ENCODE data around the gene OR51V1. TPM values are rescaled to one million over a fixed set of nuclear protein-coding genes. Genes with fewer than 3 reads are reported as not detected.

The OR51V1 gene
- total RNA-seq, 4 donors from 2014 or later = not detected

DNA sequence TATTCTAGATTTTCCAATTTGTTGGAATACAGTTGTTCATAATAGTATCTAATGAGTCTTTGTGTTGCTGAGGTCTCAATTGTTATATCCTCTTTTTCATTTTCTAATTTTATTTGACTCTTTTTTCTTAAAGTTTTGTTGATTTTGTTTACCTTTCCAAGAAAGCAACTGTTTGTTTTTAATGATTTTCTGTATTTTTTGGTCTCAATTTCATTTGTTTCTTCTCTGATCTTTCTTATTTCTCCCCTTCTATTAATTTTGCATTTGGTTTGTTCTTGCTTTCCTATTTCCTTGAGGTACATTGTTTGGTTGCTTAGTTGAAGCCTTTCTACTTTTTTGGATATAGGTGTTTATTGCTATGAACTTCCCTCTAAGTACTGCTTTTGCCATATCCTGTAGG lies 40.7 kb downstream of the OR51V1 start:
- H3K4me3 ChIP-seq (ENCODE audit: low read depth, poor library complexity, severe bottlenecking) = no peak overlapping the region
- no peak for TF ChIP-seq POLR2A (IDR thresholded peaks at IDR 0.05)
- TF ChIP-seq, protein P1, sequence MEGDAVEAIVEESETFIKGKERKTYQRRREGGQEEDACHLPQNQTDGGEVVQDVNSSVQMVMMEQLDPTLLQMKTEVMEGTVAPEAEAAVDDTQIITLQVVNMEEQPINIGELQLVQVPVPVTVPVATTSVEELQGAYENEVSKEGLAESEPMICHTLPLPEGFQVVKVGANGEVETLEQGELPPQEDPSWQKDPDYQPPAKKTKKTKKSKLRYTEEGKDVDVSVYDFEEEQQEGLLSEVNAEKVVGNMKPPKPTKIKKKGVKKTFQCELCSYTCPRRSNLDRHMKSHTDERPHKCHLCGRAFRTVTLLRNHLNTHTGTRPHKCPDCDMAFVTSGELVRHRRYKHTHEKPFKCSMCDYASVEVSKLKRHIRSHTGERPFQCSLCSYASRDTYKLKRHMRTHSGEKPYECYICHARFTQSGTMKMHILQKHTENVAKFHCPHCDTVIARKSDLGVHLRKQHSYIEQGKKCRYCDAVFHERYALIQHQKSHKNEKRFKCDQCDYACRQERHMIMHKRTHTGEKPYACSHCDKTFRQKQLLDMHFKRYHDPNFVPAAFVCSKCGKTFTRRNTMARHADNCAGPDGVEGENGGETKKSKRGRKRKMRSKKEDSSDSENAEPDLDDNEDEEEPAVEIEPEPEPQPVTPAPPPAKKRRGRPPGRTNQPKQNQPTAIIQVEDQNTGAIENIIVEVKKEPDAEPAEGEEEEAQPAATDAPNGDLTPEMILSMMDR (IDR thresholded peaks at IDR 0.05) = no peak
- DNase-seq (ENCODE audit: low spot score in 2 of 2) = no peak
- intact Hi-C loops (cut with DNase I; ENCODE audit: low total_unique reads) = no loop called here

DNA sequence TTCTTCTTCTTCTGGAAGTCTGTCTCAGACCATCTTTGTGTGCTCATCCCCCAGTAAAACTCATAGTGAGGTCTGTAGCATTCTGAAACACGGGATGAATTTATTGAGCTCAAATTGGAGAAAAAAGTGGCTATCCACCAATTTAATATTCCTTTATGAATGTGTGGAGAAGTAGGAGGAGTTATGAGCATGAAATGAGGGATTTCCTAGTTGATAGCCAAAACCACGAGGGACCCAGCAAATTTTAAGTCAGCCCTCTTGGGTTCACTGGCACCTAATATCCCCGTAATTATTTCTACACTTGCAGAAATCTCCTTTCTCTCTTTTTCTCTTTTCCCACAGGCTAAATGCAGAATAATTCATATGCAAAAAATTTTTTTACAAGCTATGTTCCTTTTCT lies 45.8 kb downstream of the OR51V1 start, which contains the start of gene OR52A1:
Gene OR52A1, minus strand, starts transcription at position 101 of the 400 bp plus-strand sequence. CDS start 2,388 bp downstream, outside the sequence.
- DNase-seq (ENCODE audit: low spot score in 2 of 2) = no peak
- WGBS, 2 donors = 70 to 77% methylated on average over 3 of the region's 3 CpGs
- intact Hi-C loops (cut with DNase I; ENCODE audit: low total_unique reads) = no loop called here
- TF ChIP-seq, protein P1 (IDR thresholded peaks at IDR 0.05) = no peak
- TF ChIP-seq POLR2A (IDR thresholded peaks at IDR 0.05) = no peak
- H3K4me3 ChIP-seq (ENCODE audit: low read depth, poor library complexity, severe bottlenecking) = no peak within 1 kb of the TSS

DNA sequence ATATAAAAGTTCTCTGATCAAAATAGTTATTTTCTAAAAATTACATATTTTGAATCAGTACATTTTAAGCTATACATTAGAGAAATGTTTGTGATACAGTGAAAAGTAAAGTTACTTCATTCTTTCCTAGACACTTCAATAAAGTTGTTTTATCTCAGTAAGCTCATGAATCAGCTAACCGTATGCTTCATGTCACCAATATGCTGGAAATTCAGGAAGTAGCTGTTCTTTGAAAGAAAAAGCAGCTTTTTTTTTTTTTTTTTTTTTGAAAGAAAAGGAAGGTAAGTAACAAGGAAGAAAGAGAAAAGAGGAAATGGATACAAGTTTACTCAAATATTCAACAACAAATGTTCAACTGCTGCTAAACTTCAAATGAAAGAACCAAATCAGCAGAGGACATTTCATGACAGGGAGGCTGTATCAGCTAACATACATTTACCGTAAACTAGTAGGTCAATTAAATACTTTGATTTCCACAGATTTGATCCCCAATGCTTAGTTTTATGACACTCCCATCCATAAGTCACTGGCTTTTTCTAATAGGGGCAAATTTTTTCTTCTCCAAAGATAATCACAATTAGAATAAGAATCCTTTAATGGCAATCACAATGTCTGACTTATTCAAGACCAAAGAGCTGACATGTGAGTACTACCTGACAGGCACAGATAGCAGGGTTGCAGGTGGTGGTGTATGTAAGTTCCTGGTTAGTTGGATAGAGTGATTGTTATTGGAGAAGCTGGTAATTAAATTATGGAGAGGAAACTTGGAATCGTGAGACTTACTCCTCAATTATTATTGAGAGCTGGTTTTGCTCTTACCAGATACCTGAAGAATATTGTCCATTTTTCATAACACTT lies 46.7 kb downstream of the OR51V1 start:
- DNase-seq (ENCODE audit: low spot score in 2 of 2) = no peak
- intact Hi-C loops (cut with DNase I; ENCODE audit: low total_unique reads) = no loop called here
- no peak overlapping the region for H3K4me3 ChIP-seq (ENCODE audit: low read depth, poor library complexity, severe bottlenecking)
- TF ChIP-seq, protein P1 (IDR thresholded peaks at IDR 0.05) = no peak
- TF ChIP-seq POLR2A (IDR thresholded peaks at IDR 0.05) = no peak
- WGBS, 2 donors = 62 to 66% methylated on average over 3 of the region's 3 CpGs

DNA sequence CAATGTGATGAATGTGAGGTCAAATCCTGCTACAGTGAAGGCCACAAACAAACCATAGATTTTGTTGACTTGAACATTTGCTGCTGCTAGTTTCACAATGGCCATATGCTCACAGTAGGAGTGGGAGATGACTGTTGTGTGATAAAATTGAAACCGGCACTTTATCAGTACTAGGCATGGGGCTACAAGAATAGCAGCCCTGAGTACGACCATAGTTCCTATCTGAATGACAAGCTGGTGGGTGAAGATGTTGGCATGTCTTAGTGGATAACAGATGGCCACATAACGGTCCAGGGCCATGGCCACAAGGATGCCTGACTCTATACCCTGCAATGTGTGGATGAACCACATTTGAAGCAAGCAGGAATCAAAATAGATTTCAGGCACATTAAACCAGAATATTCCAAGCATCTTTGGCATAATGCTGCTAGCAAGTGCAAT lies 48.7 kb downstream of the OR51V1 start:
- TF ChIP-seq, protein P1 (IDR thresholded peaks at IDR 0.05) = no peak
- no peak for TF ChIP-seq POLR2A (IDR thresholded peaks at IDR 0.05)
- WGBS, 2 donors = 61 to 71% methylated on average over 3 of the region's 3 CpGs

More for the DNA sequence above, 48.7 kb downstream of the OR51V1 start:
- intact Hi-C loops (cut with DNase I; ENCODE audit: low total_unique reads) = no loop called here
- DNase-seq (ENCODE audit: low spot score in 2 of 2) = no peak
- H3K4me3 ChIP-seq (ENCODE audit: low read depth, poor library complexity, severe bottlenecking) = no peak overlapping the region

Other genes with a start within 250 kb of the OR51V1 start
- gene OR51A2, start 245.0 kb downstream of the OR51V1 start, total RNA-seq = not detected
- gene OR51L1, start 205.8 kb downstream of the OR51V1 start, total RNA-seq = not detected
- gene OR52J3, start 154.2 kb downstream of the OR51V1 start, total RNA-seq = not detected
- gene OR52E2, start 141.1 kb downstream of the OR51V1 start, total RNA-seq = 1 to 10 TPM in 1 of 4 donors, not detected in 3; 2.7 TPM
- not detected for gene OR52E1, start 131.1 kb downstream of the OR51V1 start, total RNA-seq
- not detected for gene OR52A5, start 62.3 kb downstream of the OR51V1 start, total RNA-seq
- not detected for gene OR52A1, start 45.9 kb downstream of the OR51V1 start, total RNA-seq
- gene HBB, start 26.4 kb upstream of the OR51V1 start, total RNA-seq = 10 to 100 TPM in 2 of 4 donors, 1 to 10 TPM in 1, under 1 TPM in 1; 0.56 to 65.8 (median 13.1) TPM
- gene HBD, start 33.8 kb upstream of the OR51V1 start, total RNA-seq = not detected
- not detected for gene HBG1, start 49.2 kb upstream of the OR51V1 start, total RNA-seq
- not detected for gene HBG2, start 54.1 kb upstream of the OR51V1 start, total RNA-seq
- not detected for gene HBE1, start 69.3 kb upstream of the OR51V1 start, total RNA-seq
- gene OR51B4, start 101.3 kb upstream of the OR51V1 start, total RNA-seq = not detected
- gene OR51B2, start 123.6 kb upstream of the OR51V1 start, total RNA-seq = not detected
- not detected for gene OR51B5, start 142.8 kb upstream of the OR51V1 start, total RNA-seq
- not detected for gene OR51B6, start 150.8 kb upstream of the OR51V1 start, total RNA-seq
- not detected for gene OR51M1, start 183.1 kb upstream of the OR51V1 start, total RNA-seq
- gene OR51Q1, start 221.4 kb upstream of the OR51V1 start, total RNA-seq = not detected
- not detected for gene OR51I1, start 240.8 kb upstream of the OR51V1 start, total RNA-seq
- gene OR51I2, start 248.6 kb upstream of the OR51V1 start, total RNA-seq = not detected